ENCODE results near the gene VSTM2B. TPM values are rescaled to one million over a fixed set of nuclear protein-coding genes. Genes with fewer than 3 reads are reported as not detected.

The VSTM2B gene
- total and polyA plus RNA-seq, 4 donors: not detected

DNA sequence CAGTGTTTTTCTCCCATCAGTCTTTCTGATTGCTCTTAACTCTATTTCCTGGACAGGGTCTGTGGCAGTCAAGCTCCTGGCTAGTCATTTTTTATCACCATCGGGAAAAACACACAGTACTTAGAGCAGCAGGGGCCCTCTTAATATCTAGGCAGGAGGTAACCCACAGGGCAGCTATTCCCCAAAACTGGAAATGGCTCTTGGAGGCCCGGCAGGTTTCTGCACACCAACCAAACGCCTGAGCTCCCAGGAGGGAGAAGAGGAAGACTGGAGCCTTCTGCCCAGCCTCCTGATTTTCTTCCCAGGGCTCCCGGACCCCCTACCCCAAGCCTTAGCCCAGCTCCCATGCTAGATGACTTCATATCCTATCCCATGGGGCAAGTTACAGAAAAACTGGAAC, 49.3 kb upstream of the VSTM2B start:
- H3K4me3 ChIP-seq (ENCODE audit: low read depth in 1 of 3, low read length in 3 of 3): no peak overlapping the region
- H3K9ac ChIP-seq (ENCODE audit: low read depth in 1 of 2, low read length in 2 of 2): no peak overlapping the region
- no peak overlapping the region for H3K27ac ChIP-seq (ENCODE audit: low read depth in 1 of 2, low read length in 2 of 2)
- no peaks in the 10 kb centered on the region for H3K36me3 ChIP-seq (ENCODE audit: control insufficient read depth in 4 of 4, insufficient read depth in 3 of 4, low read depth in 1 of 4, low read length in 3 of 4)
- H3K9me3 ChIP-seq (ENCODE audit: control insufficient read depth in 4 of 4, low read length in 3 of 4): peaks cover 0 to 4% (median under 1%) of the 10 kb centered on the region in 4 donors
- TF ChIP-seq RAD21 (IDR thresholded peaks at IDR 0.05) (no peak), GABPA (IDR thresholded peaks at IDR 0.05 in 1 of 2, conservative IDR thresholded peaks at IDR 0.05 in 1 of 2) (no peak), HNF4A (conservative IDR thresholded peaks at IDR 0.05) (no peak), HNF4G (IDR thresholded peaks at IDR 0.05) (no peak), FOXA1 (IDR thresholded peaks at IDR 0.05) (no peak), RXRA (IDR thresholded peaks at IDR 0.05) (no peak), EGR1 (IDR thresholded peaks at IDR 0.05; ENCODE audit: low read depth in 2 of 2) (no peak), FOXA2 (IDR thresholded peaks at IDR 0.05) (no peak), TAF1 (conservative IDR thresholded peaks at IDR 0.05) (no peak), JUND (IDR thresholded peaks at IDR 0.05) (no peak), SP1 (IDR thresholded peaks at IDR 0.05) (no peak)
- TF ChIP-seq, protein P1, sequence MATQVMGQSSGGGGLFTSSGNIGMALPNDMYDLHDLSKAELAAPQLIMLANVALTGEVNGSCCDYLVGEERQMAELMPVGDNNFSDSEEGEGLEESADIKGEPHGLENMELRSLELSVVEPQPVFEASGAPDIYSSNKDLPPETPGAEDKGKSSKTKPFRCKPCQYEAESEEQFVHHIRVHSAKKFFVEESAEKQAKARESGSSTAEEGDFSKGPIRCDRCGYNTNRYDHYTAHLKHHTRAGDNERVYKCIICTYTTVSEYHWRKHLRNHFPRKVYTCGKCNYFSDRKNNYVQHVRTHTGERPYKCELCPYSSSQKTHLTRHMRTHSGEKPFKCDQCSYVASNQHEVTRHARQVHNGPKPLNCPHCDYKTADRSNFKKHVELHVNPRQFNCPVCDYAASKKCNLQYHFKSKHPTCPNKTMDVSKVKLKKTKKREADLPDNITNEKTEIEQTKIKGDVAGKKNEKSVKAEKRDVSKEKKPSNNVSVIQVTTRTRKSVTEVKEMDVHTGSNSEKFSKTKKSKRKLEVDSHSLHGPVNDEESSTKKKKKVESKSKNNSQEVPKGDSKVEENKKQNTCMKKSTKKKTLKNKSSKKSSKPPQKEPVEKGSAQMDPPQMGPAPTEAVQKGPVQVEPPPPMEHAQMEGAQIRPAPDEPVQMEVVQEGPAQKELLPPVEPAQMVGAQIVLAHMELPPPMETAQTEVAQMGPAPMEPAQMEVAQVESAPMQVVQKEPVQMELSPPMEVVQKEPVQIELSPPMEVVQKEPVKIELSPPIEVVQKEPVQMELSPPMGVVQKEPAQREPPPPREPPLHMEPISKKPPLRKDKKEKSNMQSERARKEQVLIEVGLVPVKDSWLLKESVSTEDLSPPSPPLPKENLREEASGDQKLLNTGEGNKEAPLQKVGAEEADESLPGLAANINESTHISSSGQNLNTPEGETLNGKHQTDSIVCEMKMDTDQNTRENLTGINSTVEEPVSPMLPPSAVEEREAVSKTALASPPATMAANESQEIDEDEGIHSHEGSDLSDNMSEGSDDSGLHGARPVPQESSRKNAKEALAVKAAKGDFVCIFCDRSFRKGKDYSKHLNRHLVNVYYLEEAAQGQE (IDR thresholded peaks at IDR 0.05): no peak
- TF ChIP-seq, protein P2, sequence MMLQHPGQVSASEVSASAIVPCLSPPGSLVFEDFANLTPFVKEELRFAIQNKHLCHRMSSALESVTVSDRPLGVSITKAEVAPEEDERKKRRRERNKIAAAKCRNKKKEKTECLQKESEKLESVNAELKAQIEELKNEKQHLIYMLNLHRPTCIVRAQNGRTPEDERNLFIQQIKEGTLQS (IDR thresholded peaks at IDR 0.05): no peak
- TF ChIP-seq, protein P3, sequence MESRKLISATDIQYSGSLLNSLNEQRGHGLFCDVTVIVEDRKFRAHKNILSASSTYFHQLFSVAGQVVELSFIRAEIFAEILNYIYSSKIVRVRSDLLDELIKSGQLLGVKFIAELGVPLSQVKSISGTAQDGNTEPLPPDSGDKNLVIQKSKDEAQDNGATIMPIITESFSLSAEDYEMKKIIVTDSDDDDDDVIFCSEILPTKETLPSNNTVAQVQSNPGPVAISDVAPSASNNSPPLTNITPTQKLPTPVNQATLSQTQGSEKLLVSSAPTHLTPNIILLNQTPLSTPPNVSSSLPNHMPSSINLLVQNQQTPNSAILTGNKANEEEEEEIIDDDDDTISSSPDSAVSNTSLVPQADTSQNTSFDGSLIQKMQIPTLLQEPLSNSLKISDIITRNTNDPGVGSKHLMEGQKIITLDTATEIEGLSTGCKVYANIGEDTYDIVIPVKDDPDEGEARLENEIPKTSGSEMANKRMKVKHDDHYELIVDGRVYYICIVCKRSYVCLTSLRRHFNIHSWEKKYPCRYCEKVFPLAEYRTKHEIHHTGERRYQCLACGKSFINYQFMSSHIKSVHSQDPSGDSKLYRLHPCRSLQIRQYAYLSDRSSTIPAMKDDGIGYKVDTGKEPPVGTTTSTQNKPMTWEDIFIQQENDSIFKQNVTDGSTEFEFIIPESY (IDR thresholded peaks at IDR 0.05): no peak
- TF ChIP-seq, protein P4, sequence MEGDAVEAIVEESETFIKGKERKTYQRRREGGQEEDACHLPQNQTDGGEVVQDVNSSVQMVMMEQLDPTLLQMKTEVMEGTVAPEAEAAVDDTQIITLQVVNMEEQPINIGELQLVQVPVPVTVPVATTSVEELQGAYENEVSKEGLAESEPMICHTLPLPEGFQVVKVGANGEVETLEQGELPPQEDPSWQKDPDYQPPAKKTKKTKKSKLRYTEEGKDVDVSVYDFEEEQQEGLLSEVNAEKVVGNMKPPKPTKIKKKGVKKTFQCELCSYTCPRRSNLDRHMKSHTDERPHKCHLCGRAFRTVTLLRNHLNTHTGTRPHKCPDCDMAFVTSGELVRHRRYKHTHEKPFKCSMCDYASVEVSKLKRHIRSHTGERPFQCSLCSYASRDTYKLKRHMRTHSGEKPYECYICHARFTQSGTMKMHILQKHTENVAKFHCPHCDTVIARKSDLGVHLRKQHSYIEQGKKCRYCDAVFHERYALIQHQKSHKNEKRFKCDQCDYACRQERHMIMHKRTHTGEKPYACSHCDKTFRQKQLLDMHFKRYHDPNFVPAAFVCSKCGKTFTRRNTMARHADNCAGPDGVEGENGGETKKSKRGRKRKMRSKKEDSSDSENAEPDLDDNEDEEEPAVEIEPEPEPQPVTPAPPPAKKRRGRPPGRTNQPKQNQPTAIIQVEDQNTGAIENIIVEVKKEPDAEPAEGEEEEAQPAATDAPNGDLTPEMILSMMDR (IDR thresholded peaks at IDR 0.05; ENCODE audit: low read depth, low read length, missing input control): no peak
- TF ChIP-seq, protein P5, sequence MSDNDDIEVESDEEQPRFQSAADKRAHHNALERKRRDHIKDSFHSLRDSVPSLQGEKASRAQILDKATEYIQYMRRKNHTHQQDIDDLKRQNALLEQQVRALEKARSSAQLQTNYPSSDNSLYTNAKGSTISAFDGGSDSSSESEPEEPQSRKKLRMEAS (IDR thresholded peaks at IDR 0.05): no peak
- DNase-seq (ENCODE audit: low spot score): no peak
- no peaks in the 10 kb centered on the region for H3K27me3 ChIP-seq (ENCODE audit: control insufficient read depth in 4 of 4, insufficient read depth in 4 of 4, low read length in 3 of 4)
- WGBS: 59% methylated on average over 4 of the region's 4 CpGs
- H3K4me1 ChIP-seq (ENCODE audit: control insufficient read depth in 4 of 4, insufficient read depth in 4 of 4, low read length in 3 of 4): no peaks in the 10 kb centered on the region
